NK-92 treated with Interleukin-12 subunit alpha and Interleukin-12 subunit beta, amount 100 ng/mL, for 24 hours (cell line): ENCODE data around the gene CNTD1.

Source experiments
- DNase-seq: peaks from one replicate; lab custom pipeline; 2025; lab: John Stamatoyannopoulos, UW

Gene CNTD1

DNA sequence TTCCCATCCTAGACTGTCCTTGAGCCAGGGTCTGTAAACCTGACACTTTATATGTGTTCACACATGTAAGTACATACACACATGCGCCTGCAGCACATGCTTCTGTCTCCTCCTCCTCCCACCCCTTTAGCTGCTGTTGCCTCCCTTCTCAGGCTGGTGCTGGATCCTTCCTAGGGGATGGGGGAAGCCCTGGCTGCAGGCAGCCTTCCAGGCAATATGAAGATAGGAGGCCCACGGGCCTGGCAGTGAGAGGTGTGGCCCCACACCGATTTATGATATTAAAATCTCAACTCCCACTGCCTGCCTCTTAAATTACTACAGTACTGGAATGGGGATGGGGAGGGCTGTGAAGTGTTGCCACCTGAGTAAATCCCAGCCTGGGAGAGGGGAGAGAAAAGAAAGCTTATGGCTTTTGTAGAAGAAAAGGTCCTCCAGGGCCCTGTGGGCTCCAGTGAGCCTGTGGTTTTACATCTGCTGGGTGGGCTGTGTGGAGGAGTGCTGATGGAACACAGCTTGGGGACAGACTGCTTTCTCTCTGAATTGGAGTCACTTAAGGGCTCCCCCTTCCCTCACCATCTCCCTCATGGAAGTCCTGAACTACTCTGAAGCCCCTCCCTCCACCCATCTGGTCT, 19.2 kb upstream of the CNTD1 start:
- DNase-seq: no peak

DNA sequence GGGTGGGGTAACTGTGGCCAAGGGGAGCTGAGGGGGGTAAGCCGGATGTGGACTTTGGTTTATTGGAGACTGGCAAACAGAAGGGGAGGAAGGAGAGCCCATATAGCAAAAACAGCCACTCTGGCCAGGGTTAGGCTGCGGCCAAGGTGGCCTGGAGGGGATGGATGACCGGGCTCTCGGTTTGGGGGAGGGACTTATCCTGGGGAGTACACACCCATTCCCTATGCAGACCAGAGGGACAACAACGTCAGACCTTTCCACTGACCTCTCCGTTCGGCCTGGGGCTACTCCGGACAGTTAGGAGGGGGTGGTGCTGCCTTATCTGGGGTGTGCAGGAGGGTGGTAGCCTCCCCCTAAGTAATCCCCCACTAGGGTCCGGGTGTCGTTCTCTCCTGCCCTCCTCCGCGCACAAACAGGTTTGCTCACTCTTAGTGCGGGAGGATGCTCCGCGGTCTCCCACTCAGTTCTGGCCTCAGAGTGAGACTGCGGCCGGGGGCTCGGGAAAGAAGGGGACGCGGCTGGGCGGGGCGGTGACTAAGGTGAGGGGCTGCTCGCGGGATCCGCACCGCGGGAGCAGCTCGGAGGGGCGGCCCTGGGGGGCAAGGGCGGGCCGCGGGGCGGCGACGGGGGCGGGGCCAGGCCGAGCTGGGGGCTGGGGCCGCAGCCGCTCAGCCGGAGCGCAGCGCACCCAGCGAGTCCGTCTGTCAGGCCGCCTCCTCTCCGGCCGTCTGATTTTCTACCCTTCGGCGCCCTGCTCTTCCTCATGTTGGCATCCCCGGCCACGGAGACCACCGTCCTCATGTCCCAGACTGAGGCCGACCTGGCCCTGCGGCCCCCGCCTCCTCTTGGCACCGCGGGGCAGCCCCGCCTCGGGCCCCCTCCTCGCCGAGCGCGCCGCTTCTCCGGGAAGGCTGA, 18.5 kb upstream of the CNTD1 start, which contains the start of gene WNK4:
Gene WNK4 (plus strand): TSS at position 675 of the 915 bp plus-strand sequence. CDS start 89 bp downstream, at position 764.
- DNase-seq: no peak

DNA sequence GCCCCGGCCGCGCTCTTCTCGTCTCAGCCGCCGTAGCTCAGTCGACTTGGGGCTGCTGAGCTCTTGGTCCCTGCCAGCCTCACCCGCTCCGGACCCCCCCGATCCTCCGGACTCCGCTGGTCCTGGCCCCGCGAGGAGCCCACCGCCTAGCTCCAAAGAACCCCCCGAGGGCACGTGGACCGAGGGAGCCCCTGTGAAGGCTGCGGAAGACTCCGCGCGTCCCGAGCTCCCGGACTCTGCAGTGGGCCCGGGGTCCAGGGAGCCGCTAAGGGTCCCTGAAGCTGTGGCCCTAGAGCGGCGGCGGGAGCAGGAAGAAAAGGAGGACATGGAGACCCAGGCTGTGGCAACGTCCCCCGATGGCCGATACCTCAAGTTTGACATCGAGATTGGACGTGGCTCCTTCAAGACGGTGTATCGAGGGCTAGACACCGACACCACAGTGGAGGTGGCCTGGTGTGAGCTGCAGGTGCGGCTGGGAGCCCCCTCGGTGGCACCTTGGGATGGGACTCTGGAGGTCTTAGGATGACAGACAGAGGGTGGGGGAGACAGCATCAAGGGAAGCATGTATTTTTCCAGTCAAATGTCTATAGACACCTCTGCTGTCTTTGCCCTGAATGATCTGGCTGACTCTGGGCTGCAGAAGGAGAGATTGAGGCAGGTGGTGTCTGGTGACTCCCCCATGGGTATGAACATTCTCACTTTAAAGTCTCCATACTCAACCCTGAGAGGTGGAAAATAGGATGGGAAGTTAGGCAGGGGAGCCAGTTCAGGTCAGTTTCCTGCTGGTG, 17.6 kb upstream of the CNTD1 start:
- no peak for DNase-seq

DNA sequence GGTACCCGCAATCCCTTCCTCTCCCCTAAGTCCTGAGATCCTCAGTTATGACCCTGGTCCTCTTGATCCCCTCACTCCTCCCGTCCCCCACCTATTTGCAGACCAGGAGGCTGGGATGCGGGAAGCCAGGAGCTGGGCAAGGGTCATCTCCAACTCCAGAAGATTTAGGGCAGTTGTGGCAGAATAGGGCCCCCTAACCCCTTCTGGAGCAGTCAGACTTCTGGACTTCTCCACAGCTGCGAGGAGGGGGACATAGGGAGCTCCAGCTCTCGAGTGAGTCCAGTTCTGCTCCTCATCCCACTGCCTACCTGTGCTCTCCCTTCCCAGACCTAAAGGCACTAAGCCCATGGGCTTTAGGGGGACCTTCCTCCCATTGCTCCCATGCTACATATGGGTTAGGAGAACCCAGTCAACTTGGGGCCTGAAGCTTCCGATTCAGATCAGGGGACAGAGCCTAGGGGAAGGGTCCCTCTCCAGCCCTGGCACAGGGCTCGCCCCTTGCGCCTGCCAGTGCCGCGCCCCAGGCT, 17.0 kb upstream of the CNTD1 start:
- DNase-seq: no peak

DNA sequence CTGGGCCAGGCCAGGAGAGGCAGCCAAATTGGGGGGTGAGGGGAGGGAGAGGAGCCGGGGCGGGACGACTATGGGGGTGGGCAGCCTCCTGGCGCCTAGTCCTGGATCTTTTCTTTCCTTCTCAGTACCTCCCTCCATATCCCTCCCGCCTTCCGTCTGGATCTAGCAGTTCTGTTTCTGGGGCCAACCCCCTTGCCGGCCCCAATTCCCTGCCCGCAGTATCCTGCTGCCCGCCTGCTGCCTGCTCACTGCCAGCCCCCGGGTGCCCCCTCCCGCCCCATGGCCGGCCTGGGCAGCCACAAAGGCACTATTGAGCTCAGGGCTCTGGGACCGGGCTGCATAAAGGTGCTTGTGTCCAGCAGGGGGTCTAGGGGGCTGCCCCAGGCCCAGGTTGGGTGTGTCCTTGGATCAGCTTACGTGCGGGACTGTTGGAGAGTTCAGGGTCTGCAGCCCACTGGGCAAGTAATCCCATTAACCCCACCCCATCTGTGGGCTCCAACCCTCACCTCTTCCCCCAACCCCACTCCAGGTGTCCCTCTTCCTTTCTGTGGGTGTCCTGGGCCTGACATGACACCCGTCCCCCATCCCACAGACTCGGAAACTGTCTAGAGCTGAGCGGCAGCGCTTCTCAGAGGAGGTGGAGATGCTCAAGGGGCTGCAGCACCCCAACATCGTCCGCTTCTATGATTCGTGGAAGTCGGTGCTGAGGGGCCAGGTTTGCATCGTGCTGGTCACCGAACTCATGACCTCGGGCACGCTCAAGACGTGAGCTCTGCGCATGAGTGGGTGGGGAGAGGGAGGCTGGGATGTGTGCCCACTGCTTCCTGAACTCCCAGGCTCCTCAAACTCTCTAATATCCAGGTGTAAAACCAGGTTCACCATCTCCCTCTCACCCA, 16.2 kb upstream of the CNTD1 start:
- no peak for DNase-seq

DNA sequence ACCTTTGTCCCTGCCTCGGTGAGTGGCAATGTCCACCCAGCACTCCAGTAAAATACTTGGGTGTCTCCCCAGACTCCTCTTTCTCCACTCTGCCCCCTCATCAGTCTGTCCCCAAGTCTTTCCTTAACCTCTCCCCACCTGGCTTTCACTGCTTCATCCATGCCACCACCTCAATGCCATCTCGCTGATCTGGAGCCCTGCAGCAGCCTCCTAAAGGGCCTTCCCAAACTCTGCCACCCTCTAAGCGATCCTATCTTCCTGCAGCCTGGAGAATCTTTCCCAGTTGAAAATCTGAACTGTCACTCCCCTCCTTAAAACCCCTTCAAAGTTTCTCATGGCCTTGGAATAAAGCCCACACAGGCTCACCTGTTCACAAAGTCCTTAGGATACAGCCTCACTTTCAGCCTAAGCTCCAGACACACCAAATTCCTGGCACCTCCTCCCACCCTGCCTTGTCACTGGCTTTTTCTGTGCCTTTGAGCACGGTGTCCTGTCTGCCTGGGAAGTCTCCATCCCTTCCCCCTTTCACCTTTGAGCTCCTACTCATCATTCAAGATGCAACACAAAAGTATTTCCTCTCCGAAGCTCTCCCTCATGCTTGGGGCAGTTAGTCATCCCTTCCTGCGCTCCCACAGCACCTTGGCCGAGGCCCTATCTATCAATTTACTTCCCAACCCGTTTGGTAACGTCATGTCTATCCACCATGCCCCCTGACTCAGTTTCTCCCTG, 15.4 kb upstream of the CNTD1 start:
- no peak for DNase-seq

DNA sequence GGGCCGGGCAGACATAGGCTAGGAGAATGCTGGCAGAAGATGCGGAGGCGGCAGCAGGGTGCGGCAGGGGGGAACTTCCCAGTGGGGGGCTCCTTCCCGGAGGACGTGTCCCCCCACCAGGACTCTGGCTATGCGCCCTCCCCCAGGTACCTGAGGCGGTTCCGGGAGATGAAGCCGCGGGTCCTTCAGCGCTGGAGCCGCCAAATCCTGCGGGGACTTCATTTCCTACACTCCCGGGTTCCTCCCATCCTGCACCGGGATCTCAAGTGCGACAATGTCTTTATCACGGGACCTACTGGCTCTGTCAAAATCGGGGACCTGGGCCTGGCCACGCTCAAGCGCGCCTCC, 14.9 kb upstream of the CNTD1 start:
- DNase-seq: no peak

DNA sequence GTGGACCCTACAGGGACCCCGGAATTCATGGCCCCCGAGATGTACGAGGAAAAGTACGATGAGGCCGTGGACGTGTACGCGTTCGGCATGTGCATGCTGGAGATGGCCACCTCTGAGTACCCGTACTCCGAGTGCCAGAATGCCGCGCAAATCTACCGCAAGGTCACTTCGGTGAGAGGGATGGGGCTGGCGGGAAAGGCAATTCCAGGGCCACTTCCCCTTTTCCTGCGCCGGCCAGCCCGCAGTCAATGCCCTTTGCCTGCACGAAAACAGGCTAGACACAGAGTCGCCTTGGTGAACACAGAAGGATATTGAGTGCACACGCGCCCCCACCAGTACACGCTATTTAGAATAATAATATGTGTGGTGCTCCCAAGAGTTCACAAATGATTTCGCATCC, 14.3 kb upstream of the CNTD1 start:
- DNase-seq: no peak

DNA sequence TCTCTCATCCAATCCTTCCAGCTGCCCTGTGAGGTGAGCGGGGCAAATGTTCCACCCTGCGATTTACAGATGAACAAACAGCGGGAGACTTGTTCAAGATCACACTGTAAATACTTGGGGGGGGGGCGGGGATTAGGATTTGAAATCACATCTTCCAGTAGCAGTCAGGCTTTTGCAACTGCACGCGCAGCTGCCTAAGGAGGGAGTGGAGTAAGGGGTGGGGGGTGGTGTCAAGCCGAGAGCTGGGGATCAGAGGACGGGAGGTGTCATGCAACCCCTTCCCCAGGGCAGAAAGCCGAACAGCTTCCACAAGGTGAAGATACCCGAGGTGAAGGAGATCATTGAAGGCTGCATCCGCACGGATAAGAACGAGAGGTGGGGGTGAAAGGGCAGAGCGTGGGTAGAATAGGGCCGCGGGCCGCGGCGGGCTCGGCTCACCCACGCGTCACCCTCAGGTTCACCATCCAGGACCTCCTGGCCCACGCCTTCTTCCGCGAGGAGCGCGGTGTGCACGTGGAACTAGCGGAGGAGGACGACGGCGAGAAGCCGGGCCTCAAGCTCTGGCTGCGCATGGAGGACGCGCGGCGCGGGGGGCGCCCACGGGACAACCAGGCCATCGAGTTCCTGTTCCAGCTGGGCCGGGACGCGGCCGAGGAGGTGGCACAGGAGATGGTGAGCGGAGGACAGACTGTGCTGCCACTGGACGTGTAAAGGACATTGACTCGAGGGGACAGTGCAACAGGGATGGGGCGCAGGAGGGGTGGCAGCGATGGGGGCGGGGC, 13.7 kb upstream of the CNTD1 start:
- no peak for DNase-seq

DNA sequence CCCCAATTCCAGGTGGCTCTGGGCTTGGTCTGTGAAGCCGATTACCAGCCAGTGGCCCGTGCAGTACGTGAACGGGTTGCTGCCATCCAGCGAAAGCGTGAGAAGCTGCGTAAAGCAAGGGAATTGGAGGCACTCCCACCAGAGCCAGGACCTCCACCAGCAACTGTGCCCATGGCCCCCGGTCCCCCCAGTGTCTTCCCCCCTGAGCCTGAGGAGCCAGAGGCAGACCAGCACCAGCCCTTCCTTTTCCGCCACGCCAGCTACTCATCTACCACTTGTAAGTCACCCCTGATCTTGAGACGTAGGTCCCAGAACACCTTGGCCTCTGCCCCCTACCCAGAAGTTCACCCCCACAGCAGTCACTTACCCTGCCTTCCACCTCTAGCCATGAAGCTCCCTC, 11.4 kb upstream of the CNTD1 start:
- no peak for DNase-seq

DNA sequence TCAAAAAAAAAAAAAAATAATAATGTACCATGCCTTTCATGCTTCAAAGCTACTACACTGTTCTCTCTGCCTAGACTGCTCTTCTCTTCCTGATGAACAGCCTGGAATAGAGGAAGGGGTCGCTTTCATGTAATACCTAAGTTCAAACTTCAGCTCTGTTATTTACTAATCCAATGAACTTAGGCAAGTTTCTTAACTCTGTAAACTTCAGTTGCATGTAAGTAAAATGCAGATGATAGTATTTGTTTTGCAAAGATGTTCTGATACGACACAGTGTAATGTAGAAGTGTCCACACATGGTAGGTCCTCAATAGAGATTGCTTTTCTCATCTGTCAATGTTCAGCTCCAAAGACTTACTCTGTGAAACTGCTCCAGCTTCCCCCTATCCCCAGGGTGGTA, 6.7 kb upstream of the CNTD1 start:
- no peak for DNase-seq

DNA sequence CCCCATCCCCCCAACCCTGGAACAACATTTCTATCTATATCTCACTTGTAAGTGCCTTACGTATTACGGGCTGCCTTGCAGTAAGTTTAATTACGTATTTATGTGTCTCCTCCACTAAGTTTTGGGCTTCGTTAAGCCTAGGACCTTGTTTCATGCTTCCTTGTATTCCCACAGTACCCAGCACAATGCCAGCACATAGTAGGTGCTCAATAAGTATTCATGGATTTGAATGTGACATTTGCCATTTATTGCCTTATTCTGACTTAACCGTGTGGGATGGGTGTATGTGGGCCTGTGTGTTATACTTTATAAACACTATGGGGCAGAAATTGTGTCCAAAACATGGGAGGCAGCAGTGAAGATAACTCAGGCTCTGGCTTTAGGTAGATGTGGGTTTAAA, 6.1 kb upstream of the CNTD1 start:
- no peak for DNase-seq

DNA sequence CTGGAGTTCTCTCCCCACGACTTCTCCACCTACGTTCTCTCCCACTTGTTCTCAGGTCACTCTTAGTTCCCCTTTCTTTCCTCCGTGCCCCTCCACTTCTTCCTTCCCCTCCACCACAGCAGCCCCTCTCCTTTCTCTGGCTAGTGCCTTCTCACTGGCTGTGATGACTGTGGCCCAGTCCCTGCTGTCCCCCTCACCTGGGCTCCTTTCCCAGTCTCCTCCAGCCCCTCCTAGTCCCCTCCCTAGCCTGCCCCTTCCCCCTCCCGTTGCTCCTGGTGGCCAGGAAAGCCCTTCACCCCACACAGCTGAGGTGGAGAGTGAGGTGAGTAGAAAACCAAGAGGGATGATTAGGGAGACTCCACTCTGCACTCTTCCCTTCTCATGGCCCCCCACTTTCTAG, 3.6 kb upstream of the CNTD1 start:
- no peak for DNase-seq

DNA sequence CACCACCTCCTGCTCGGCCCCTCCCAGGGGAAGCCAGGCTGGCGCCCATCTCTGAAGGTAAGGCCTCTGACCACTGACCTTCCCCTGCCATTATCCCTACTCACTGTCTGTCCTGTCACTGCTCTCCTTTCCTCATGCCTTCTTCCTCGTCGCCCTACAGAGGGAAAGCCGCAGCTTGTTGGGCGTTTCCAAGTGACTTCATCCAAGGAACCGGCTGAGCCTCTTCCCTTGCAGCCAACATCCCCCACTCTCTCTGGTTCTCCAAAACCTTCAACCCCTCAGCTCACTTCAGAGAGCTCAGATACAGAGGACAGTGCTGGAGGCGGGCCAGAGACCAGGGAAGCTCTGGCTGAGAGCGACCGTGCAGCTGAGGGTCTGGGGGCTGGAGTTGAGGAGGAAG, 3.2 kb upstream of the CNTD1 start:
- no peak for DNase-seq

DNA sequence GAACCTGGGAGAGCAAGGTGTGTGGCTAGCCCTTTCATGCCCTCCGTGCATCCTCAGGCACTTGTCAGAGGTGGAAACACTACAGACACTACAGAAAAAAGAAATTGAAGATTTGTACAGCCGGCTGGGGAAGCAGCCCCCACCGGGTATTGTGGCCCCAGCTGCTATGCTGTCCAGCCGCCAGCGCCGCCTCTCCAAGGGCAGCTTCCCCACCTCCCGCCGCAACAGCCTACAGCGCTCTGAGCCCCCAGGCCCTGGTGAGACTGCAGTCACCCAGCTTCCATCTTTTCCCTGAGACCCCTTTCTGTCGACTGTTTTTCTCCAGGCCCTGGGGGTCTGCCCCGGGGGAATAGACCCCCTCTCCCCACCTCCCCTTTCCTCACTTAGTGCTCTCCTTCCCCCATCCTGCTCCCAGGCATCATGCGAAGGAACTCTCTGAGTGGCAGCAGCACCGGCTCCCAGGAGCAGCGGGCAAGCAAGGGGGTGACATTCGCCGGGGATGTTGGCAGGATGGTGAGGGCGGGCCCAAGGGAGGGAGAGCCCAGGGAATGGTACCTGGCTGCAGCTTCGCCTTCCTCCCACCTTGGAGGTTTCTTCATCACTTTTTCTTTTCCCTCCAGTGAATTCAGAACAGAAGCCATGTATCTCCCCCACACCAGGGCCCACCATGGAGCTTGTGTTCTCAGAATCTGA, 2.4 kb upstream of the CNTD1 start:
- DNase-seq: no peak

DNA sequence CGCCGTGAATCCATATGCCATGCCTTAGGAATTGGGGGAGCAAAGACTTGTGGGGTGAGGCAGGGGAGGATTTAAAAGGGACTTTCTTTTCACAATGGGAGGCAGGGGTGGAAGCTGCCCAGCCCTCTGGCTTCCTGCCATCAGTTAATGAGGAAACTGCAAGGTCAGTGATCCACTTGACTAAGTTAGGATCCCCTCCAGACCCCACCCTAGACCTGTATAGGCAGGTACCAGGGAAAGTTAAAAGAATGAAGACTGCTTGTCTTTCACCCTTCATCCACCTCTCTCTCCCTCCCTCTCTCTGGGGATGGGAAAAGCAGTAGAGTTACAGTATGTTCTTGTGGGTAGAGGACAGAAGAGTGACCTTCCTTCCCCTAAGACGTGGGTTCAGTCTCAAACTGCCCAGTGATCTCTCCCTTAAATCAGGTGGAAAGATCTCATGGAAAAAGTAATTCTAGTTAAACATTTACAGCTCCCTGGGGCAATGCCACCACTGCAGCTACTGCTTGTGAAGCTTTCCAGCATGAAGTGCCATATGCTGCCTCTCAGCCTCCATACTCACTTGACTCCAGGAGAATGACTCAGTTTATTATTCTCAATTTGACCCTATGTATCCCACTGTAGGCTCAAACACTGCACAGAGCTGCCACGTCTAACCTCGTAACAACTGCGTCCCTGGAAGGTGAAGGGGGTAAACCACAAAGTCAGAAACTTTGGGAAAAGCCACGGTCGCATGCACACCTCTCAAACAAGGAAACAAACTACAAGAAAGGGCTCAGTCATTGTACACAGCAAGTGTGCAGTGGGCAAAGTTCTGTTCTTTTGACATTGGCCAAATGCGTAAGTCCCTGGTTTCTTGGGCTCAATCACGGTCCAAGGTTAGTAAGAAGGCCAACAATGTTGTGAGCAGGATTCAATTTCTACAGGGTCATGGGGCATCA, 1.3 kb upstream of the CNTD1 start:
- DNase-seq: no peak

DNA sequence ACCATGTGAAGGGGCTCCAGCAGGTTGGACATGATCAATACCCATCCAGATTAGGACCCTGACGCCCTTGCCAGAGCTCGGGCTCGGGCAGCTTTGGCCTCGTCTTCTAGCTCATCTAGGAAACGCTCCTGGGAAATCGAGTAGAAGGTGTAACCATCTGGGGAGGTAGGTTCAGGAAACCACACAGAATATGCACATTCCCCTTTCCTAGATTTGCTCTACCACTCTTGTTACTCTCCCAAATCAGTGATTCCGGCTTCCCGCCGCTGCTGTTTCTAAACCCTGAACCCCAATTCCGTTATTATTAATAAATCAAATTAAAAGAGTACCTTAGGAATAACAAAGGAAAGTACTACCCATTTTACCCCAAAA, 664 bp upstream of the CNTD1 start:
- no peak for DNase-seq
